ENCODE data around the gene KLF1. TPM values are rescaled to one million over a fixed set of nuclear protein-coding genes. Genes with fewer than 3 reads are reported as not detected.
A peak's percentile ranks its signal among the peaks of the same experiment; 100 is the strongest.

The KLF1 gene
- total and polyA plus RNA-seq, 10 of the 15 experiments (the other 5 are each of a cell fraction or from before 2014, with no cell fraction given) = 0.04 to 0.38 (median 0.08) TPM; not detected in 3

GRCh38 chr19:12890787-12891552 is 4.0 kb upstream of the KLF1 start, which contains the start of gene GCDH (continued):
- TF ChIP-seq E2F8 (IDR thresholded peaks at IDR 0.05; ENCODE audit: low read depth, partially characterized antibody) = peak; percentile 68
- no peak for TF ChIP-seq TARDBP (IDR thresholded peaks at IDR 0.05; ENCODE audit: borderline replicate concordance)
- TF ChIP-seq IRF4 (IDR thresholded peaks at IDR 0.05; ENCODE audit: low read depth, low read length) = peak; percentile 40; the same call in 1 of the 2 replicates
- TF ChIP-seq SKIL (IDR thresholded peaks at IDR 0.05; ENCODE audit: low read depth, poor library complexity, severe bottlenecking) = peak; percentile 37
- TF ChIP-seq SUZ12 (IDR thresholded peaks at IDR 0.05; ENCODE audit: unreplicated experiment) = no peak
- TF ChIP-seq ZNF592 (IDR thresholded peaks at IDR 0.05) = no peak
- peak; percentile 28 to 87; a peak in 3 of 4 replicates for TF ChIP-seq BHLHE40 (IDR thresholded peaks at IDR 0.05; ENCODE audit: borderline replicate concordance in 1 of 2, low read depth in 2 of 2, low read length in 1 of 2)
- TF ChIP-seq RFX5 (IDR thresholded peaks at IDR 0.05; ENCODE audit: low read depth, low read length) = no peak; the same call in none of the 2 replicates
- peak; percentile 82 for TF ChIP-seq MYC (IDR thresholded peaks at IDR 0.05; ENCODE audit: insufficient read depth, insufficient read length, insufficient replicate concordance, low read length, severe bottlenecking)
- peak; percentile 73; the same call in 1 of the 2 replicates for TF ChIP-seq STAT1 (conservative IDR thresholded peaks at IDR 0.05)
- no peak for TF ChIP-seq ESRRA (IDR thresholded peaks at IDR 0.05; ENCODE audit: low read length)
- TF ChIP-seq SMAD1 (IDR thresholded peaks at IDR 0.05; ENCODE audit: low read depth, partially characterized antibody) = no peak
- no peak for TF ChIP-seq MLLT1 (IDR thresholded peaks at IDR 0.05)
- TF ChIP-seq KLF5 (IDR thresholded peaks at IDR 0.05; ENCODE audit: partially characterized antibody) = peak; percentile 85
- TF ChIP-seq IRF5 (IDR thresholded peaks at IDR 0.05; ENCODE audit: borderline replicate concordance) = no peak
- TF ChIP-seq FOXM1 (IDR thresholded peaks at IDR 0.05; ENCODE audit: low read depth, low read length) = no peak
